Neutrophil (primary cell): ENCODE results near the gene FGF7.

Source experiments
- H3K27ac ChIP-seq: fragments of 200-600 bp; sonication (generic); 2 replicates; pipeline ENCODE4 v1.5.1; 2016; ENCODE audit warnings: mild to moderate bottlenecking, moderate library complexity
- H3K27me3 ChIP-seq: fragments of 200-600 bp; sonication (generic); 2 replicates; pipeline ENCODE4 v1.6.0; 2016; ENCODE audit warnings: mild to moderate bottlenecking
- H3K36me3 ChIP-seq: fragments of 200-600 bp; sonication (generic); 2 replicates; pipeline ENCODE4 v1.5.1; 2017
- H3K4me1 ChIP-seq, 2 experiments: fragments of 200-600 bp in 1 of 2; sonication (generic) in 1 of 2; 1 replicate in 1 of 2; 2 replicates in 1 of 2; pipeline versions ENCODE4 v1.5.1 to v1.6.1; 2013 to 2016; ENCODE audit warnings: low read depth in 1 of 2, low read length in 1 of 2, mild to moderate bottlenecking in 1 of 2, moderate library complexity in 1 of 2; ENCODE audit not compliant: control insufficient read depth in 1 of 2, insufficient read depth in 1 of 2
- H3K4me3 ChIP-seq, 2 experiments: fragments of 200-600 bp in 1 of 2; sonication (generic) in 1 of 2; 1 replicate in 1 of 2; 2 replicates in 1 of 2; pipeline ENCODE4 v1.5.1; 2013 to 2016; ENCODE audit warnings: low read depth in 1 of 2, low read length in 1 of 2, mild to moderate bottlenecking in 1 of 2, moderate library complexity in 1 of 2
- H3K9me3 ChIP-seq: fragments of 200-600 bp; sonication (generic); 2 replicates; pipeline ENCODE4 v1.5.1; 2016
- TF ChIP-seq, protein P1 (sequence below): fragments of 200-600 bp; sonication (generic); IDR thresholded peaks from 2 replicates; pipeline ENCODE4 v1.5.1; 2016; ENCODE audit warnings: antibody characterized with exemption

FGF7 gene

DNA sequence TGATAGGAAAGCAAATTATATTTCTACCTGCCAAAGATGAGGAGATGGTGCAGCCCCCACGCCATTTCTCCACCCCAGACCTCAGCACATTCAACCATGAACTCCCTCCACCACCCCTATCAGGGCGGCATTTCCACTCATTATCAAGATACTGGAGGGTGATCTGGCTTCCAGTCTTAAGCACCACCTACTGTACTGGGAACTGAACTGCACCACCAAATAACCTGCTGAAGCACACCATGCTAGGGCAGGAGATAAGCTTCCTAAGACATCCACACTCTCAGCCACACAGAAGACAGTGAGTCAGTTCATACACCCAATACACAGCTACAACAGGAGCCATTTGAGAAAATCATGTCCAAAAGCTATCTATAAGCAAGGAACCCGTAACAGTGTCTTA is 98.8 kb downstream of the FGF7 start:
- Histone ChIP-seq H3K4me1 (no peaks in the 10 kb centered on the region), H3K27me3 (no peaks in the 10 kb centered on the region), H3K27ac (no peak overlapping the region), H3K36me3 (no peaks in the 10 kb centered on the region), H3K9me3 (no peaks in the 10 kb centered on the region), H3K4me3 (no peak overlapping the region)
- TF ChIP-seq, protein P1, sequence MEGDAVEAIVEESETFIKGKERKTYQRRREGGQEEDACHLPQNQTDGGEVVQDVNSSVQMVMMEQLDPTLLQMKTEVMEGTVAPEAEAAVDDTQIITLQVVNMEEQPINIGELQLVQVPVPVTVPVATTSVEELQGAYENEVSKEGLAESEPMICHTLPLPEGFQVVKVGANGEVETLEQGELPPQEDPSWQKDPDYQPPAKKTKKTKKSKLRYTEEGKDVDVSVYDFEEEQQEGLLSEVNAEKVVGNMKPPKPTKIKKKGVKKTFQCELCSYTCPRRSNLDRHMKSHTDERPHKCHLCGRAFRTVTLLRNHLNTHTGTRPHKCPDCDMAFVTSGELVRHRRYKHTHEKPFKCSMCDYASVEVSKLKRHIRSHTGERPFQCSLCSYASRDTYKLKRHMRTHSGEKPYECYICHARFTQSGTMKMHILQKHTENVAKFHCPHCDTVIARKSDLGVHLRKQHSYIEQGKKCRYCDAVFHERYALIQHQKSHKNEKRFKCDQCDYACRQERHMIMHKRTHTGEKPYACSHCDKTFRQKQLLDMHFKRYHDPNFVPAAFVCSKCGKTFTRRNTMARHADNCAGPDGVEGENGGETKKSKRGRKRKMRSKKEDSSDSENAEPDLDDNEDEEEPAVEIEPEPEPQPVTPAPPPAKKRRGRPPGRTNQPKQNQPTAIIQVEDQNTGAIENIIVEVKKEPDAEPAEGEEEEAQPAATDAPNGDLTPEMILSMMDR = no peak

DNA sequence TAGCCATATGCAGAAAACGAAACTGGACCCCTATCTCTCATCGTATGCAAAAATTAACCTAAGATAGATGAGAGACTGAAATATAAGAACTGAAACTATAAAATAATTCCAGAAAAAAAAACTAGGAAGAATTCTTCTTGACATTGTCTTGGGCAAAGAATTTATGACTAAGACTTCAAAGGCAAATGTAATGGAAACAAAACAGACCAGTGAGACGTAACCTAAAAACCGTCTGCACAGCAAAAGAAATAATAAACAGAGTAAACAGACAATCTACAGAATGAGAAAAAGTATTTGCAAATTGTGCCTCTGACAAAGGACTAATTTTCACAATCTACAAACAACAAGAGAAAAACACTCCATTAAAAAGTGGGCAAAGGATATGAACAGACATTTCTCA is 105.2 kb downstream of the FGF7 start:
- no peak overlapping the region for H3K27ac ChIP-seq
- TF ChIP-seq, protein P1 = no peak
- H3K27me3 ChIP-seq = no peaks in the 10 kb centered on the region
- no peaks in the 10 kb centered on the region for H3K36me3 ChIP-seq
- no peak overlapping the region for H3K4me3 ChIP-seq
- H3K9me3 ChIP-seq = no peaks in the 10 kb centered on the region
- H3K4me1 ChIP-seq = no peaks in the 10 kb centered on the region

DNA sequence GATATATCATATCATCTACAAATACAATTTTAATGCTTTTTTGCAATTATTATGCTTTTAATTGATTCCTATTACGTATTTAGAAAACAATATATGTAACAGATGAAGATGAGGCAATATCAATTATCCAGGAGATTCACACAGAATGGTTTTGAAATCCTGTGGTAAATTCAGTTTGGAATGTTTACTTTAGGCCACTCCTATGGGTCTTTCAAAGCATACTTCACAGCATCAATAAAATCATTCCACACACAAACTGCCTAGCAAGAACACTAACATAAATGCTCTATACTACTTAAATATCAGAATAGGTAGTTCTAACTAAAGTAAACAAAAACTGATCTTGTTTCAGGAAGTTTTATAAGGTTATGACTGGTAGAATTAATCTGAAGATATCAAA is 107.0 kb downstream of the FGF7 start:
- no peaks in the 10 kb centered on the region for H3K9me3 ChIP-seq

More for the DNA sequence above, 107.0 kb downstream of the FGF7 start:
- H3K27ac ChIP-seq = no peak overlapping the region
- no peaks in the 10 kb centered on the region for H3K27me3 ChIP-seq
- H3K4me3 ChIP-seq = no peak overlapping the region
- TF ChIP-seq, protein P1 = no peak
- no peaks in the 10 kb centered on the region for H3K36me3 ChIP-seq
- H3K4me1 ChIP-seq = no peaks in the 10 kb centered on the region
